GM19043 (cell line): ENCODE measurements around the gene PFDN4.

Source experiments
- ATAC-seq: cut with Tn5 transposase; IDR thresholded peaks from one replicate; pipeline ENCODE4 v1.9.1; 2021; ENCODE audit warnings: low read depth; ENCODE audit not compliant: unreplicated experiment

Gene PFDN4

GRCh38 chr20:54172856-54173652, 34.8 kb upstream of the PFDN4 start:
- ATAC-seq, result no peak

- no peak for ATAC-seq
Measured at GRCh38 chr20:54173653-54174456, 34.0 kb upstream of the PFDN4 start, which contains the start of gene CYP24A1. CYP24A1 (minus strand) TSS chr20:54173986; CDS start chr20:54173579, 407 bp downstream.

GRCh38 chr20:54174457-54175175, 33.3 kb upstream of the PFDN4 start:
- ATAC-seq, result no peak

- no peak for ATAC-seq
Measured at GRCh38 chr20:54176610-54177009, 31.3 kb upstream of the PFDN4 start.

- no peak for ATAC-seq
Measured at GRCh38 chr20:54177378-54177777, 30.5 kb upstream of the PFDN4 start.

- ATAC-seq, result no peak
Measured at GRCh38 chr20:54178256-54178655, 29.6 kb upstream of the PFDN4 start.

- ATAC-seq, result no peak
Measured at GRCh38 chr20:54179946-54180345, 27.9 kb upstream of the PFDN4 start.

GRCh38 chr20:54180931-54181330, 27.0 kb upstream of the PFDN4 start:
- ATAC-seq, result no peak

GRCh38 chr20:54184071-54184470, 23.8 kb upstream of the PFDN4 start:
- no peak for ATAC-seq

GRCh38 chr20:54184904-54185626, 22.8 kb upstream of the PFDN4 start:
- no peak for ATAC-seq

GRCh38 chr20:54188132-54188849, 19.6 kb upstream of the PFDN4 start:
- ATAC-seq, result no peak

- ATAC-seq, result no peak
Measured at GRCh38 chr20:54189630-54190029, 18.3 kb upstream of the PFDN4 start.

GRCh38 chr20:54190217-54190616, 17.7 kb upstream of the PFDN4 start:
- no peak for ATAC-seq

GRCh38 chr20:54193817-54194216, 14.1 kb upstream of the PFDN4 start:
- no peak for ATAC-seq

GRCh38 chr20:54194724-54195438, 13.0 kb upstream of the PFDN4 start:
- no peak for ATAC-seq

GRCh38 chr20:54195483-54196472, 12.1 kb upstream of the PFDN4 start:
- ATAC-seq, result no peak

GRCh38 chr20:54197621-54198604, 10.0 kb upstream of the PFDN4 start:
- no peak for ATAC-seq
